ENCODE measurements around the gene UBE2D1.

Gene UBE2D1

GRCh38 chr10:58305821-58306220 is 29.0 kb upstream of the UBE2D1 start:
- no peak for DNase-seq (ENCODE audit: low read depth)
- H3K4me3 ChIP-seq (ENCODE audit: low read length), result no peak overlapping the region
- TF ChIP-seq CTCF (IDR thresholded peaks at IDR 0.05; ENCODE audit: insufficient read depth, low read depth, low read length, missing control alignments), result no peak

GRCh38 chr10:58307676-58308075 is 27.1 kb upstream of the UBE2D1 start:
- no peak for TF ChIP-seq CTCF (IDR thresholded peaks at IDR 0.05; ENCODE audit: insufficient read depth, low read depth, low read length, missing control alignments)
- H3K4me3 ChIP-seq (ENCODE audit: low read length), result no peak overlapping the region
- DNase-seq (ENCODE audit: low read depth), result no peak

- TF ChIP-seq CTCF (IDR thresholded peaks at IDR 0.05; ENCODE audit: insufficient read depth, low read depth, low read length, missing control alignments), result no peak
- DNase-seq (ENCODE audit: low read depth), result no peak
- no peak overlapping the region for H3K4me3 ChIP-seq (ENCODE audit: low read length)
Measured at GRCh38 chr10:58311026-58311425, 23.8 kb upstream of the UBE2D1 start.

GRCh38 chr10:58316874-58317273 is 17.9 kb upstream of the UBE2D1 start:
- no peak for DNase-seq (ENCODE audit: low read depth)
- H3K4me3 ChIP-seq (ENCODE audit: low read length), result no peak overlapping the region
- TF ChIP-seq CTCF (IDR thresholded peaks at IDR 0.05; ENCODE audit: insufficient read depth, low read depth, low read length, missing control alignments), result no peak

- no peak for DNase-seq (ENCODE audit: low read depth)
- TF ChIP-seq CTCF (IDR thresholded peaks at IDR 0.05; ENCODE audit: insufficient read depth, low read depth, low read length, missing control alignments), result no peak
- H3K4me3 ChIP-seq (ENCODE audit: low read length), result no peak overlapping the region
Measured at GRCh38 chr10:58318346-58318745, 16.5 kb upstream of the UBE2D1 start.

GRCh38 chr10:58319599-58319998 is 15.2 kb upstream of the UBE2D1 start:
- no peak overlapping the region for H3K4me3 ChIP-seq (ENCODE audit: low read length)
- no peak for DNase-seq (ENCODE audit: low read depth)
- no peak for TF ChIP-seq CTCF (IDR thresholded peaks at IDR 0.05; ENCODE audit: insufficient read depth, low read depth, low read length, missing control alignments)

GRCh38 chr10:58320351-58321049 is 14.3 kb upstream of the UBE2D1 start:
- TF ChIP-seq CTCF (IDR thresholded peaks at IDR 0.05; ENCODE audit: insufficient read depth, low read depth, low read length, missing control alignments), result no peak
- H3K4me3 ChIP-seq (ENCODE audit: low read length), result no peak overlapping the region
- no peak for DNase-seq (ENCODE audit: low read depth)

Measured in epithelial cell of esophagus (primary cell).